ENCODE results near the gene BTN3A1.

DNA sequence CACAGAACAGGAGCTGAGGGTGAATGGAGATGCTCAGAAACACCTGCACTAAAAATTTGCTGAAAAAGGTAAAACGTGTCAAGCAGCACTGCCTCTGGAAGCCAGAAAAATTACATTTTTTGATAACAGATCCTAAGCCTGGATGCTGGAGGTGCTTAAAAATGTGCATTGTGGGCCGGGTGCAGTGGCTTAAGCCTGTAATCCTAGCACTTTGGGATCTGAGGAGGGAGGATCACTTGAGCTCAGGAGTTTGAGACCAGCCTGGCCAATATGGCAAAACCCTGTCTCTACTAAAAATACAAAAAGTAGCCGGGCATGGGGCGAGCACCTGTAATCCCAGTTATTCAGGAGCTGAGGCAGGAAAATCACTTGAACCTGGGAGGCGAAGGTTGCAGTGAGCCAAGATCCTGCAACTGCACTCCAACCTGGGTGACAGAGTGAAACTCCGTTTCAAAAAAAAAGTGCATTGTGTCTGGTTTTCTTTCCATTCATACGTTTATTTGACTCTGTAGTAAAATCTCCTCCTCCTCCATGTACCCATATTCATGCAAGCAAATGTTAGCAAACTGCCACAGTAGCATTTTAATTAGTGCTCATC, 587 bp upstream of the BTN3A1 start:
- no peak for TF ChIP-seq GABPA (IDR thresholded peaks at IDR 0.05; ENCODE audit: low read depth)
- TF ChIP-seq CTCF (IDR thresholded peaks at IDR 0.05; ENCODE audit: insufficient read depth, low read length), result no peak
